RWPE1 (cell line): ENCODE results near the gene HERPUD2.
"Not testable (repeated sequence)": the region's sequence is repeated elsewhere in the genome, so short reads cannot be mapped to it uniquely, and the experiment has no call there.

ENCODE experiments used
- CTCF ChIA-PET: fragments of 350-600 bp; sonication (Branson Sonifier 250); formaldehyde crosslinking; extraction: SDS; loops from one replicate; lab custom pipeline; 2021; lab: Yijun Ruan, JAX
- POLR2A ChIA-PET: fragments of 400-600 bp; formaldehyde crosslinking; extraction: SDS; loops from one replicate; lab custom pipeline; 2020; ENCODE audit warnings: antibody characterized with exemption; ENCODE audit not compliant: low non-redundant PET; lab: Yijun Ruan, JAX
- DNase-seq: peaks from one replicate; pipeline ENCODE4 v3.0.0; 2012; ENCODE audit warnings: low spot score
- H3K27ac ChIP-seq: fragments of 450-650 bp; 2 replicates; pipeline ENCODE4 v1.5.1; 2017
- CTCF ChIP-seq: fragments of 450-650 bp; conservative IDR thresholded peaks from 2 replicates; pipeline ENCODE4 v1.5.1; 2017; ENCODE audit warnings: low read depth, mild to moderate bottlenecking

The HERPUD2 gene

GRCh38 chr7:35699796-35700305 lies 4.9 kb upstream of the HERPUD2 start:
- no peak for TF ChIP-seq CTCF
- ChIA-PET CTCF (interaction anchor here (0.6 kb wide), 1 partner anchor 11 kb away, joined by 5 read pairs; no protein-coding TSS in a partner anchor), POLR2A (no interaction called here)
- H3K27ac ChIP-seq = no peak overlapping the region
- no peak for DNase-seq

GRCh38 chr7:35698382-35698781 lies 3.4 kb upstream of the HERPUD2 start:
- POLR2A ChIA-PET, DNase-seq, H3K27ac ChIP-seq: not testable (repeated sequence)
- CTCF ChIA-PET = interaction anchor here (0.6 kb wide), 2 partner anchors 103 to 1527 kb away, joined by 3 to 4 read pairs; no protein-coding TSS in a partner anchor

DNA sequence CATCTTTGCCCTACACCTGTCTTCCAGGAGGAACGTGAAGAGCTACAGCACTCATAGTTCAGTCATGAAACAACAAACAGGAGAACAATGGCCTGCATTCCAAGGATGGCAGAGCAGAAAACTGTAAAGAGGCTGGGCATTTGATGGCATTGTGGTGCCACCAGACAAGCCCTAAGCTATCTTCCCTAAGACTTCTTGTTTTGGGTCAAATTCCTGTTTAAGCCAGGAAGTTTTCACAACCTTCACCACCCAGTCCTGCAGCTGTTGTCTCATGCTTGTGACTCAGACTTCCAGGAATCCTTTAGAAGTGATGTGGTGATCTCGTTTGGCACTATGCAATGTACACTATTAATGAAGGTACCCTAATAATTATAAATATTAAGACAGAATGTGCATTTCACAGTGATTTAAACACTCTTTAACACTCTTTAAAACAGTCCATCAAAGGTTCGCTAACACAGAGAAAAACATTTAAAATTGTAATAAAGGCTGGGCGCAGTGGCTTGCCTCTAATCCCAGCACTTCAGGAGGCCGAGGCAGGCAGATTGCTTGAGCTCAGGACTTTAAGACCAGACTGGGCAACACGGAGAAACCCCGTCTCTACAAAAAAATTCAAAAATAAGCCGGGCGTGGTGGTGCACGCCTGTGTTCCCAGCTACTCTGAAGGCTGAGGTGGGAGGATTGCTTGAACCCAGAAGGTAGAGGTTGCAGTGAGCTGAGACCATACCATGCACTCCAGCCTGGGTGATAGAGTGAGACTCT lies 2.7 kb upstream of the HERPUD2 start:
- DNase-seq = peak; percentile 56
- no peak overlapping the region for H3K27ac ChIP-seq
- ChIA-PET POLR2A (no interaction called here), CTCF (interaction anchor here (0.6 to 1.3 kb wide), 2 partner anchors 12 to 104 kb away, joined by 3 to 6 read pairs; no protein-coding TSS in a partner anchor)
- no peak for TF ChIP-seq CTCF

GRCh38 chr7:35695987-35696386 lies 1.1 kb upstream of the HERPUD2 start:
- H3K27ac ChIP-seq = no peak overlapping the region
- no peak for DNase-seq
- POLR2A ChIA-PET = no interaction called here
- CTCF ChIA-PET = interaction anchor here (0.6 kb wide), 1 partner anchor 1888 kb away, joined by 3 read pairs; no protein-coding TSS in a partner anchor
- TF ChIP-seq CTCF = no peak

- CTCF ChIA-PET = interaction anchor here (0.6 kb wide), 1 partner anchor 284 kb away, joined by 4 read pairs; no protein-coding TSS in a partner anchor
- DNase-seq = no peak
- POLR2A ChIA-PET = no interaction called here
- peak overlapping the region; percentile 88 for H3K27ac ChIP-seq
- TF ChIP-seq CTCF = no peak
These were observed 527 bp upstream of the HERPUD2 start for GRCh38 chr7:35695473-35695850.

- DNase-seq = no peak
- ChIA-PET CTCF (interaction anchor here (0.6 to 1.1 kb wide), 3 partner anchors 15 to 1732 kb away, joined by 3 to 8 read pairs (median 3); no protein-coding TSS in a partner anchor), POLR2A (interaction anchor here (0.5 to 1.0 kb wide), 2 partner anchors 8 to 695 kb away, joined by 3 read pairs; no protein-coding TSS in a partner anchor)
- peak overlapping the region; percentile 88 for H3K27ac ChIP-seq
- TF ChIP-seq CTCF = no peak
These were observed 663 bp downstream of the HERPUD2 start for GRCh38 chr7:35694161-35694783.
